ENCODE measurements around the gene ERC2. TPM values are rescaled to one million over a fixed set of nuclear protein-coding genes. Genes with fewer than 3 reads are reported as not detected.

ERC2 gene
- total RNA-seq, 1 donor from 2014 or later, result not detected

- DNase-seq, result no peak
- H3K27ac Mint-ChIP-seq, result no peak overlapping the region
- no peak overlapping the region for H3K4me3 Mint-ChIP-seq
- no peaks in the 10 kb centered on the region for H3K36me3 Mint-ChIP-seq (ENCODE audit: low read depth)
- intact Hi-C loops (cut with micrococcal nuclease), result no loop called here
- no peaks in the 10 kb centered on the region for H3K9me3 Mint-ChIP-seq
- no peaks in the 10 kb centered on the region for H3K4me1 Mint-ChIP-seq
- H3K27me3 Mint-ChIP-seq, result no peaks in the 10 kb centered on the region
Observed at GRCh38 chr3:55661141-55661540, 807.1 kb downstream of the ERC2 start.

GRCh38 chr3:55660642-55661041 is 807.6 kb downstream of the ERC2 start:
- Mint-ChIP-seq H3K4me1 (no peaks in the 10 kb centered on the region), H3K9me3 (no peaks in the 10 kb centered on the region), H3K36me3 (ENCODE audit: low read depth) (no peaks in the 10 kb centered on the region), H3K27ac (no peak overlapping the region), H3K27me3 (no peaks in the 10 kb centered on the region), H3K4me3 (no peak overlapping the region)
- no peak for DNase-seq
- intact Hi-C loops (cut with micrococcal nuclease), result no loop called here

GRCh38 chr3:55659701-55660100 is 808.6 kb downstream of the ERC2 start:
- intact Hi-C loops (cut with micrococcal nuclease), result no loop called here
- Mint-ChIP-seq H3K4me3 (no peak overlapping the region), H3K27me3 (no peaks in the 10 kb centered on the region), H3K4me1 (no peaks in the 10 kb centered on the region), H3K9me3 (no peaks in the 10 kb centered on the region), H3K36me3 (ENCODE audit: low read depth) (no peaks in the 10 kb centered on the region), H3K27ac (no peak overlapping the region)
- DNase-seq, result no peak

- no peaks in the 10 kb centered on the region for H3K27me3 Mint-ChIP-seq
- no peak overlapping the region for H3K4me3 Mint-ChIP-seq
- H3K27ac Mint-ChIP-seq, result no peak overlapping the region
- no peaks in the 10 kb centered on the region for H3K9me3 Mint-ChIP-seq
- no peaks in the 10 kb centered on the region for H3K36me3 Mint-ChIP-seq (ENCODE audit: low read depth)
- intact Hi-C loops (cut with micrococcal nuclease), result no loop called here
- DNase-seq, result no peak
- H3K4me1 Mint-ChIP-seq, result no peaks in the 10 kb centered on the region
Observed at GRCh38 chr3:55658690-55659562, 809.3 kb downstream of the ERC2 start.

GRCh38 chr3:55658270-55658669 is 810.0 kb downstream of the ERC2 start:
- H3K27me3 Mint-ChIP-seq, result no peaks in the 10 kb centered on the region
- intact Hi-C loops (cut with micrococcal nuclease), result no loop called here
- no peak overlapping the region for H3K27ac Mint-ChIP-seq
- no peaks in the 10 kb centered on the region for H3K9me3 Mint-ChIP-seq
- no peaks in the 10 kb centered on the region for H3K36me3 Mint-ChIP-seq (ENCODE audit: low read depth)
- H3K4me1 Mint-ChIP-seq, result no peaks in the 10 kb centered on the region
- no peak for DNase-seq
- H3K4me3 Mint-ChIP-seq, result no peak overlapping the region

GRCh38 chr3:55655544-55655943 is 812.7 kb downstream of the ERC2 start:
- intact Hi-C loops (cut with micrococcal nuclease), result no loop called here
- DNase-seq, result no peak
- H3K4me3 Mint-ChIP-seq, result no peak overlapping the region
- H3K36me3 Mint-ChIP-seq (ENCODE audit: low read depth), result no peaks in the 10 kb centered on the region
- H3K9me3 Mint-ChIP-seq, result no peaks in the 10 kb centered on the region
- no peaks in the 10 kb centered on the region for H3K4me1 Mint-ChIP-seq
- no peaks in the 10 kb centered on the region for H3K27me3 Mint-ChIP-seq
- H3K27ac Mint-ChIP-seq, result no peak overlapping the region

GRCh38 chr3:55654123-55654760 is 814.0 kb downstream of the ERC2 start:
- no peaks in the 10 kb centered on the region for H3K27me3 Mint-ChIP-seq
- intact Hi-C loops (cut with micrococcal nuclease), result no loop called here
- no peaks in the 10 kb centered on the region for H3K36me3 Mint-ChIP-seq (ENCODE audit: low read depth)
- H3K9me3 Mint-ChIP-seq, result no peaks in the 10 kb centered on the region
- no peak for DNase-seq
- no peak overlapping the region for H3K27ac Mint-ChIP-seq
- H3K4me3 Mint-ChIP-seq, result no peak overlapping the region
- no peaks in the 10 kb centered on the region for H3K4me1 Mint-ChIP-seq

- Mint-ChIP-seq H3K27me3 (no peaks in the 10 kb centered on the region), H3K9me3 (no peaks in the 10 kb centered on the region), H3K36me3 (ENCODE audit: low read depth) (no peaks in the 10 kb centered on the region), H3K4me1 (no peaks in the 10 kb centered on the region), H3K4me3 (no peak overlapping the region), H3K27ac (no peak overlapping the region)
- intact Hi-C loops (cut with micrococcal nuclease), result no loop called here
- no peak for DNase-seq
Observed at GRCh38 chr3:55651011-55651410, 817.3 kb downstream of the ERC2 start.

GRCh38 chr3:55650011-55650410 is 818.3 kb downstream of the ERC2 start:
- H3K27me3 Mint-ChIP-seq, result no peaks in the 10 kb centered on the region
- H3K27ac Mint-ChIP-seq, result no peak overlapping the region
- no peaks in the 10 kb centered on the region for H3K4me1 Mint-ChIP-seq
- no peak overlapping the region for H3K4me3 Mint-ChIP-seq
- DNase-seq, result no peak
- H3K9me3 Mint-ChIP-seq, result no peaks in the 10 kb centered on the region
- intact Hi-C loops (cut with micrococcal nuclease), result no loop called here
- no peaks in the 10 kb centered on the region for H3K36me3 Mint-ChIP-seq (ENCODE audit: low read depth)

- H3K36me3 Mint-ChIP-seq (ENCODE audit: low read depth), result no peaks in the 10 kb centered on the region
- no peak for DNase-seq
- no peak overlapping the region for H3K27ac Mint-ChIP-seq
- no peak overlapping the region for H3K4me3 Mint-ChIP-seq
- no peaks in the 10 kb centered on the region for H3K9me3 Mint-ChIP-seq
- H3K27me3 Mint-ChIP-seq, result no peaks in the 10 kb centered on the region
- H3K4me1 Mint-ChIP-seq, result no peaks in the 10 kb centered on the region
- intact Hi-C loops (cut with micrococcal nuclease), result no loop called here
Observed at GRCh38 chr3:55649554-55649953, 818.7 kb downstream of the ERC2 start.

- no peaks in the 10 kb centered on the region for H3K36me3 Mint-ChIP-seq (ENCODE audit: low read depth)
- no peaks in the 10 kb centered on the region for H3K27me3 Mint-ChIP-seq
- H3K4me1 Mint-ChIP-seq, result no peaks in the 10 kb centered on the region
- no peaks in the 10 kb centered on the region for H3K9me3 Mint-ChIP-seq
- intact Hi-C loops (cut with micrococcal nuclease), result no loop called here
- no peak overlapping the region for H3K4me3 Mint-ChIP-seq
- no peak for DNase-seq
- no peak overlapping the region for H3K27ac Mint-ChIP-seq
Observed at GRCh38 chr3:55648591-55649318, 819.5 kb downstream of the ERC2 start.

- no peak overlapping the region for H3K27ac Mint-ChIP-seq
- H3K27me3 Mint-ChIP-seq, result no peaks in the 10 kb centered on the region
- DNase-seq, result no peak
- H3K36me3 Mint-ChIP-seq (ENCODE audit: low read depth), result no peaks in the 10 kb centered on the region
- intact Hi-C loops (cut with micrococcal nuclease), result no loop called here
- no peak overlapping the region for H3K4me3 Mint-ChIP-seq
- H3K4me1 Mint-ChIP-seq, result no peaks in the 10 kb centered on the region
- H3K9me3 Mint-ChIP-seq, result no peaks in the 10 kb centered on the region
Observed at GRCh38 chr3:55647670-55648069, 820.6 kb downstream of the ERC2 start.

GRCh38 chr3:55647063-55647462 is 821.2 kb downstream of the ERC2 start:
- intact Hi-C loops (cut with micrococcal nuclease), result no loop called here
- Mint-ChIP-seq H3K27me3 (no peaks in the 10 kb centered on the region), H3K4me1 (no peaks in the 10 kb centered on the region), H3K4me3 (no peak overlapping the region), H3K36me3 (ENCODE audit: low read depth) (no peaks in the 10 kb centered on the region), H3K27ac (no peak overlapping the region), H3K9me3 (no peaks in the 10 kb centered on the region)
- no peak for DNase-seq

- H3K4me1 Mint-ChIP-seq, result no peaks in the 10 kb centered on the region
- no peaks in the 10 kb centered on the region for H3K9me3 Mint-ChIP-seq
- no peaks in the 10 kb centered on the region for H3K27me3 Mint-ChIP-seq
- no peak for DNase-seq
- H3K36me3 Mint-ChIP-seq (ENCODE audit: low read depth), result no peaks in the 10 kb centered on the region
- H3K27ac Mint-ChIP-seq, result no peak overlapping the region
- H3K4me3 Mint-ChIP-seq, result no peak overlapping the region
- intact Hi-C loops (cut with micrococcal nuclease), result no loop called here
Observed at GRCh38 chr3:55646121-55646520, 822.1 kb downstream of the ERC2 start.
